HG03439 (cell line): ENCODE results near the gene DENND4C.
A peak's percentile ranks its signal among the peaks of the same experiment; 100 is the strongest.
"Not testable (repeated sequence)": the region's sequence is repeated elsewhere in the genome, so short reads cannot be mapped to it uniquely, and the experiment has no call there.

ENCODE experiments used
- ATAC-seq: cut with Tn5 transposase; IDR thresholded peaks from one replicate; pipeline ENCODE4 v1.9.1; 2021; ENCODE audit warnings: mild to moderate bottlenecking, moderate library complexity; ENCODE audit not compliant: unreplicated experiment

Gene DENND4C

DNA sequence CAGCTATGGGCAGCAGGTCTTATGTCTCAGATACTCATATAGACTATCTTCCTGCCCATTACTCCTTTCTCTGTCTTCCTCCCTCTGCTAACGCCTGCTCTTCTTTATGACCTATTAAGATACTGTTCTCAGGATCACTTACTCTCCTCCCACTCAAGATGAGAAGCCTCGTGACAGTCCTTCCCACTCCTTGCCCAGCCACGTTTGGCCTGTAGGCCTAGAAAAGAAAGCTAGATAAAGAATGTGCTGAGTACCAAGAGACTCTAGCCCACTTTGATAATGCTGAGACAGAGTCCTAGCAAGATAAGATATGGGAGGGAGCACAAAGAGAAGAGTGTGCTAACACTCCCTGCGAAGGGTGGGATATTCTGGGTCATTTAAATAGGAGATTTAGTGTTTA lies 6.8 kb upstream of the DENND4C start:
- no peak for ATAC-seq

DNA sequence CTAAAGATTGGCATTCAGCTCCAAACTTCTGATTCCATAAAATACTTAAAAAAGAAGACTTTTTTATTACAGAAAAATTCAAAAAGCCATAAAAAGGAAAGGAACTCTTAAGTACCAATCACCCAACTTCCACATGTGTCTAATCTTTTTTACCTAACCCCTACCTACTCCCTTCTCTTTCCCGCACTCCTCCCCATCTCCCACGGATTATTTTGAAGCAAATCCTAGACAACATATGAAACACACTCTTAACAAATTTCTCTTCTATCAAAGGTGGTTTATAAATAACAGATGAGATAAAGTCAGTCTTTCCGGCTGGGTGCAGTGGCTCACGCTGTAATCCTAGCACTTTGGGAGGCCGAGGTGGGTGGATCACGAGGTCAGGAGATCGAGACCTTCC lies 5.9 kb upstream of the DENND4C start:
- ATAC-seq, result no peak

DNA sequence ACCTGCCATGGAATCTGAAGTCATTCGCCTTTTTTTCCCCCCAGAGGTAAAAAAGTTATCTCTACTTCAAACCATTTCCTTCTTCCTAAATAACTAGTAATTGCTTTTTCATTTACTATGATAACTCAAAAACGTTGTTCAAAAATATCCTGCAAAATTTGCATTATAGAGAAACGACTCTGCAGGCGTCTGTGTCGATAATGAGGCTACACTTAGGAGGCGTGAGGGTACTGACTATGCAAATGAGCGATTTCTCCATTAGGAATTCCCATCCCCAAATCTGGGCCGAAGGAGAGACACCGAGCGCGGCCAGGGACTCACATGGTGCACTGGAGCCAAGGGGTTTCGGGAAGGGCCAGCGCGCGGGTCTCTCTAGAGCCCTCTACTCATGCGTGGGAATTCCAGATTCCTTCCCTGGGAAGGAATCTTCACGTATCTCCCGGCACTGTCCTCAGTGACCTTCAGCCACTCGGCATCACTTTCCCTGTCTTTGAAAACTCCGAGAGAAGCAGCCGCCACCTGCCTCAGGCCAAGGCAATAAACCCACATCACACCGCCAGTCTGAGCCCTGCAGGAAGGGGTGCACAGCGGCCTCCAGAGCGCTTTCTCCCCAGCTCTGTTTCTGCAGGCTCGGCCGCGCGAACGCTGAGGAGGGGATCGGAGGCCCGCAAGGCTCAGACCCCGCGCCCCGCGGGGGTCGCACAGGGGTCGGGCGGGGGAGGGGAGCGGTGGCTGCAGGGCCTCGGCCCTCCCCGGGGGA lies 718 bp upstream of the DENND4C start:
- ATAC-seq, result peak; percentile 51

DNA sequence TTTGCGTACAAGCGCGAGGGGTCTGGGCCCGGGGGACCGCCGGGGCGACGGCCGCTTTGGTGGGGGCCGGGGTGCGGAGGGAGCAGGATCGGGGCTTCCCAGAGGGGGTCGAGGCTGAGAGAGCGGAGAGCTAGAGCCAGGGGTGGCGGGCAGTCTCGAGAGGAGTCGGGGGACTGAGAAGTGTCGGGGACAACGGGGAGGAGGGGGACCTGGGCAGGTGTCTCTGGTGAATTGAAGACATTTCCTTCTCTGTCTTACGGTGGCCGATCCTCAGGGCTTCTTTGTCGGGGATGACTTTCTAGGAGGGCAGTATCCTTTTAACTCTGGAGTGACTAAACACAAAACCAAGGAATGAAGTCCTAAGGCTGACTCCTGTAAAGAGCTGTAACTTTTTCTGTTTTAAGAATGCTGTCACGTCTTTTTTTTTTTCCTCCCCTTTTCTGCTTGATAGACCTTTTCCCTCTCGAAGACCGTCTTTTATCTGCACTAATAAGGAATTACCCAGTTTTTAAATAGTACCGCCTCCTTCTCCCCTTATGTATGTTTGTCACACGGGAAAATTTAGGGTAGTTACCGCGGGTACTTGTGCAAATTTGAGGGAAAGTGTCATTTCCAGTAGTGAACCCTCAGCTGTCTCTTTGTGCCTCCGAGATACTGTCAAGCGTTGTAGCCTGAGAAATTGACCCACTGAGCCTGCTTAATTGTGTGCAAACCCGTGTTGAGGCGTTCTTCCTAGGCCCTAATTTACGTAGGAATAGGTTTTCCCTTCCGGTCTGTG lies 822 bp downstream of the DENND4C start:
- no peak for ATAC-seq

DNA sequence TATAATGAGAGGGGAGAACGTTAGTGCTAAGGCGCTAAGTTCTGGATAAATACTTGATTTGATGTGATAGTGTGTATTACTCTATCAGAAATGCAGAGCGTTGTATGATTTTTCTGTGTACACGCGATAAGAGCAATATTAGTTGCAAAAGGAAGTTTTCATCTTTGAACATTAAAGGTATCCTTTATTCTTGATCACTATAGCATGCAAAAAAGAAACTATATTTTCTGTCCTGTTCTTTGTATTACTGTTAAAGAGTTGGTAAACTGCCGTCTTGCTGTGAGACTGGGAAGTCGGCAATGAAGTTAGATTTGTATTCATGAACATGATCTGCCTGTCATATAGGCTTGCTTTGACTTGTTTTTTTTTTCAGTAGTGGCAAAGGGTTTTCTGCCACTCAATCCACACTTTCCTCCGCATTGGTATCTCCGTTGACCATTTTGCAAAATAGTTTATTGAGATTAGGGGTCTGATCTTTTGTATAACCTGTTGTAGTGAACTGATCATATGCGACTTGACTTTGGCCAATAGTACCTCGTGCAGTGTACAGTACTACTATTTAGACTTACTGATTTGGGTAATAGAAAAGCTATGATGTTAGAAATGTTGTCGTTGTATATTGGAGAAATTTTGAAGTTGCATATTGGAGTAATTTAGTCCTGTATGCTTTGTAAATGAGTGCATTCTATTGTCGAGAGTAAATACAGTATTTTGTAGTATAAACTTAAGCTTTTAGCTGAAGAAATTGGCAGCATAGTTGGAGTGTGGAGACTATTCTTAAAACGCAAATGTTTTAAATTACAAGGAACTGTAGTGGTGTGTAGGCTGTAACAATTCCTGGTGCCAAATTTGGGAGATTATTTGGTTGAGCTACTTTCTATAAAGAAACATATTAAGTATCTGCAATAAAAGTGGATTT lies 1.7 kb downstream of the DENND4C start:
- no peak for ATAC-seq

DNA sequence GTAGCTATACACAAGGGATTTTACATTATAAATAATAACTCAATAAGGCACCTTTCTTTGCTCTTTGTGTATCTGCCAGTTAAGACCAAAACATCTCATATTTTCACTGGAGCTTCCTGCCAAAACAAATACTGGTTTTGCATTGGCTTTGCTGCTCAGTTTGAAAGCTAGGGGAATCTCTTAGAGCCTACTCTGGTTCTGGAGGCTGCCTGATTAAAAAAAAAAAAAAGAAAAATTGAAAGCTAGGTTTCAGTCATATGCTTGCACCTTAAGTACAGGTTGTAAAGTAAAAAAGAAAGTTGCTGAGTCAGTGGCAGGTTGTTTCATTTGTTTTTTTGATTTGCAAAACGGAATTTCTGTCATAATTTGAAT lies 2.3 kb downstream of the DENND4C start:
- no peak for ATAC-seq

DNA sequence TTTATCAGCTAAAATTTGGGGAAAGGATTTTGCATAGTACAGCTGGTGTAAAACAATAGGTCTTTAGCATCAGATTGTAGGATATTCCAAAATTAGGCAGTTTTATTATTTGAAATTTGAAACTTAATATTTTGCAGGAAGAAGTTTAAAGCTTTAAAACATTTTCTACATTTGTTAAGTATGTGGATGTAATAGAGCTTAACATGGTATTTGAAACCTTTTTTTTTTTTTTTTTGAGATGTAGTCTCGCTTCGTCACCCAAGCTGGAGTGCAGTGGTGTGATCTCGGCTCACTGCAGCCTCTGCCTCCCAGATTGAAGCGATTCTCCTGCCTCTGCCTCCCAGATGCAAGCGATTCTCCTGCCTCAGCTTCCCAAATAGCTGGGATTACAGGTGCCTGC lies 2.9 kb downstream of the DENND4C start:
- ATAC-seq, result no peak

DNA sequence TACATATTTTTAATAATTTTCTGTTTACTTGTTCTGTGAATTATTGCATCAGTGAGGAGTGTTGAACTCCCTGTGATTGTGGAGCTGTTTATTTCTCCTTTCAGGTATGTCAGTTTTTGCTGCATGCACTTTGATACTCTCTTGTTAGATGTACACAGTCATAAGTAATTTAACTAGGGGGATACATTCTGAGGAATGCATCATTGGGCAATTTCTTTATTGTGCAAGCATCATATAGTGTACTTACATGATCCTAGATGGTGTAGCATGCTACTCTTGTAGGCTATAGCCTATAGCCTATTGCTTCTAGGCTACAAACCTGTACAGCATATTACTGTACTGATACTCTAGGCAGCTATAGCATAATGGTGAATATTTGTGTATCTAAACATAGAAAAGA lies 9.5 kb downstream of the DENND4C start:
- ATAC-seq, result no peak

DNA sequence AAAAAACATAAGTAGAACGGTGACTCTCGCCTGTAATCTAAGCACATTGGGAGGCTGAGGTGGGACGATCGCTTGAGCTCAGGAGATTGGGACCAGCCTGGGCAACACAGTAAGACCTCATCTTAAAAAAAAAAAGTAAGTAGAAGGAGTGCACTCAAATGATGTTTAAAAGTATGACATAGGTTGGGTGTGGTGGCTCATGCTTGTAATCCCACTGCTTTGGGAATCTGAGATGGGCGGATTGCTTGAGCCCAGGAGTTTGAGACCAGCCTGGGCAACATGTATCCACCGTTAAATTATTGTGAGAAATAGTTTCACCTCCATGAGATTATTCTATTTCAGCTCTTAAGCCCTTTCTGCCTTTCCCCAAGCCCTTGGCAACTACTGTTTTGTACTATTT lies 11.2 kb downstream of the DENND4C start:
- no peak for ATAC-seq

DNA sequence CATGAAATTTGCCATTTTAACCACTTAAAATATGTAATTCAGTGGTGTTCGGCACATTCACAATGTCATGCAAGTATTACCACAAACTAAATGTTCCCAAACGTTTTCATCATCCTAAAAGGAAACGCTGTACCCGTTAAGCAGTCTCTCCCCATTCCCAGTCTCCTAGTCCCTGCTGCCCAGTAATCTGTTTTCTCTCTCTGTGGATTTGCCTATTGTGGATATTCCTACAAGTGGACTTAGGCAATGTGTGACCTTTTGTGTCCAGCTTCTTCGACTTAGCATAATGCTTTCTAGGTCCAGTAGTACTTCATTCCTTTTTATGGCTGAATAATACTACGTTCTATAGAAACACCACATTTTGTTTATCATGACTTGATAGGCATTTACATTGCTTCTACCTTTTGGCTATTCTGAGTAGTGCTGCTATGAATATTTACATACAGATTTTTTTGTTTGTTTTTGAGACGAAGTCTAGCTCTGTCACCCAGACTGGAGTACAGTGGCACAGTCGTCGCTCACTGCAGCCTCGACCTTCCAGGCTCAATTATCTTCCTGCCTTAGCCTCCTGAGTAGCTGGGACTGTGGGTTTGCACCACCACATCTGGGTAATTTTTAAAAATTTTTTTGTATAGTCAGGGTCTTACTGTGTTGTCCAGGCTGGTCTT lies 13.0 kb downstream of the DENND4C start:
- no peak for ATAC-seq

DNA sequence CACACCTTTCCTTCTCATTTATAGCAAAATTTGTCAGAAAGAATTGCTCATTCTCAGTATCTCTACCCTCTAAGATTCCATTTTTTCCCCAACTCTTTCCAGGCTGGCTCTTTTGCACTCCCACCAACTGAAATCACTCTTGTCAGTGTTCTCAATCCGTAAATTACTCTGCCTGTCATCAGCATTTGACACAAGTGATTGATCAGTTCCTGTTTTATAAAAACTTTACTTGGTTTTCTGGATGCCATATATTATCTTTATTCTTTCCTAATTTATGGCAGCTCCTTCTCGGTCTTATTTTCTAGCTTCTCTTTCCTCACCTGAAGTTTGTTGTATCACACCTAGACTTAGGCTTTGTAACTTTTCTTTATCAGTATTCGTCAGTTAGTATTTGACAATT lies 16.4 kb downstream of the DENND4C start:
- no peak for ATAC-seq

DNA sequence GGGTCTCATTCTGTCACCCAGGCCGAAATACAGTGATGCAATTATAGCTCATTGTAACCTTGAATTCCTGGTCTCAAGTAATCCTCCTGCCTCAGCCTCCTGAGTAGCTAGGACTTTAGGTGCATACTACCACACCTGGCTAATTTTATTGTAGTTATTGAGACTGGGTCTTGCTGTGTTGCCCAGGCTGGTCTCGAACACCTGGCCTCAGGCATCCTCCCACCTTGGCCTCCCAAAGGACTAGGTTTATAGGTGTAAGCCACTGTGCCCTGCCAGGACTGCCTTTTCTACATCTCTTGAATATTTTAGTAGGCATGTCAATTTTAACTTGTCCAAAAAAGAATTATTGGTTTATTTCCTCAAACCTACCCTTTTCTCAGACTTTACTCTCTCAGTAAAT lies 16.9 kb downstream of the DENND4C start:
- no peak for ATAC-seq

DNA sequence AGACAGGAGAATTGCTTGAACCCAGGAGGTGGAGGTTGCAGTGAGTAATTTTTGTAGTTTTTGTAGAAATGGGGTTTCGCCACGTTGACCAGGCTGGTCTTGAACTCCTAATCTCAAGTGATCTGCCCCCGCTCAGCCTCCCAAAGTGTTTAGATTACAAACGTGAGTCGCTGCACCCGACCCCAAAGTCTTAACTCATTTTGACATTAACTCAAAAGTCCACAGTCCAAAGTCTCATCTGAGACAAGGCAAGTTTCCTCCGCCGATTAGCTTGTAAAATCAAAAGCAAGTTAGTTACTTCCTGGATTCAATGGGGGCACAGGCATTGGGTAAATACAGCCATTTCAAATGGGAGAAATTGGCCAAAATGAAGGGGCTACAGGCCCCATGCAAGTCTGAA lies 19.9 kb downstream of the DENND4C start:
- ATAC-seq, result not testable (repeated sequence)

DNA sequence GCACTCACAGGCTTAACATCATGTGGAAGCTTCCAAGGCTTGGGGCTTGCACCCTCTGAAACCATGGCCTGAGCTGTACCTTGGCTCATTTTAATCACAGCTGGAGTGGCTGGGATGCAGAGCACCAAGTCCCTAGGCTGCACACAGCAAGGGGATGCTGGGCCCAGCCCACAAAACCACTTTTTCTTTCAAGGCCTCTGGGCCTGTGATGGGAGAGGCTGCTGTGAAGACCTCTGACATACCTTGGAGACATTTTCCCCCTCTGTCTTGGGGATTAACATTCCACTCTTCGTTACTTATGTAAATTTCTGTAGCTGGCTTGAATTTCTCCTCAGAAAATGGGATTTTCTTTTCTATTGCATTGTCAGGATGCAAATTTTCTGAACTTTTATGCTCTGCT lies 20.7 kb downstream of the DENND4C start:
- ATAC-seq, result not testable (repeated sequence)

DNA sequence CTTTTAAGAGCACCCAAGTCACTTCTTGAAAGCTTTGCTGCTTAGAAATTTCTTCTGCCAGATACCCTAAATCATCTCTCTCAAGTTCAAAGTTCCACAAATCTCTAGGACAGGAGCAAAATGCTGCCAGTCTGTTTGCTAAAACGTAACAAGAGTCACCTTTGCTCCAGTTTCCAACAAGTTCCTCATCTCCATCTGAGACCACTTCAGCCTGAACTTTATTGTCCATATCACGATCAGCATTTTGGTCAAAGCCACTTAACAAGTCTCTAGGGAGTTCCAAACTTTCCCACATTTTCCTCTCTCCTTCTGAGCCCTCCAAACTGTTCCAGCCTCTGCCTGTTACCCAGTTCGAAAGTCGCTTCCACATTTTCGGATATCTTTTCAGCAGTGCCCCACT lies 21.1 kb downstream of the DENND4C start:
- not testable (repeated sequence) for ATAC-seq

DNA sequence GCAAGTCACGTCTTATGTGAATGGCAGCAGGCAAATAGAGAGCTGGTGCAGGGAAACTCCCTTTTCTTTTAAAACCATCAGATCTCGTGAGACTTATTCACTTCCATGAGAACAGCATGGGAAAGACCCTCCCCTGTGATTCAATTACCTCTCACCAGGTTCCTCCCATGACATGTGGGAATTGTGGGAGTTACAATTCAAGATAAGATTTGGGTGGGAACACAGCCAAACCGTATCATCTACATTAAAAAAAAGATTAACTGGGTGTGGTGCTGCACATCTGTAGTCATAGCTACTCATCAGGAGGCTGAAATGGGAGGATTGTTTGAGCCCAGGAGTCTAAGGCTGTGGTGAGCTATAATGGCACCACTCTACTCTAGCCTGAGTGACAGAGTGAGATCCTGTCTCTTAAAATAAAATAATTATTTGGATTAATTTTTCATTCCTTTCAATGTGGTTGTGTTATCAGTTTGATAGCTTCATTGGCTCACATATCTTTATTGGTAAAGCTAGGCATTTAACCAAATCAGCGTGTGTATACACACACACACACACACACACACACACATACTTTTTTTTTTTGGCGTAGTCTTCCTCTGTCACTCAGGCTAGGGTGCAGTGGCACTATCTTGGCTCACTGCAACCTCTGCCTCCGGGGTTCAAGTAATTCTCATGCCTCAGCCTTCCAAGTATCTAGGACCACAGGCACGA lies 21.8 kb downstream of the DENND4C start:
- ATAC-seq, result no peak

DNA sequence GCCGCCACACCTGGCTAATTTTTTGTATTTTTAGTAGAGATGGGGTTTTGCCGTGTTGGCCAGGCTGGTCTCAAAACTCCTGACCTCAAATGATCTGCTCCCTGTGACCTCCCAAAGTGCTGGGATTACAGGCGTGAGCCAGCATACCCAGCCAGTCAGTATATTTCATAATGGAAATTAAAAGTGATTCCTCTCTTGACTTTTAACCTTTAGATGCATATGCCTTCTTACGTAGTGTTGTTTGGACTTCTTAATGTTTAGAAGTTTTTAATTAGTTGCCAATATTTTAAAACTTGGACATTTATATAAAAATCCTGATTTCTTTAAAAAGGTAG lies 22.4 kb downstream of the DENND4C start:
- no peak for ATAC-seq

DNA sequence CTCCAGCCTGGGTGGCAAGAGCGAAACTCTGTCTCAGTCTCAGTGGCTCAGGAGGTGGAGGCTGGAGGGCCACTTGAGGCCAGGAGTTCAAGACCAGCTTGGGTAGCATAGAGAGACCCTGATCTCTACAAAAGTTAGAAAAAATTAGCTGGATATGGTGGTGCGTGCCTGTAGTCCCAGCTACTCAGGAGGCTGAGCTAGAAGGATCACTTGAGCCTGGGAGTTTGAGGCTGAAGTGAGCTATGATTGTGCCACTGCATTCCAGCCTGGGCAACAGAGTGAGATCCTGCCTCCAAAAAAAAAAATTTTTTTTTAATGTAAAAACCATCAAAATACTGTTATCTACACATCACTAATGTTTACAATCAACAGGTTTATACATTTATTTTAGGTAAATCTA lies 24.6 kb downstream of the DENND4C start:
- ATAC-seq, result no peak

DNA sequence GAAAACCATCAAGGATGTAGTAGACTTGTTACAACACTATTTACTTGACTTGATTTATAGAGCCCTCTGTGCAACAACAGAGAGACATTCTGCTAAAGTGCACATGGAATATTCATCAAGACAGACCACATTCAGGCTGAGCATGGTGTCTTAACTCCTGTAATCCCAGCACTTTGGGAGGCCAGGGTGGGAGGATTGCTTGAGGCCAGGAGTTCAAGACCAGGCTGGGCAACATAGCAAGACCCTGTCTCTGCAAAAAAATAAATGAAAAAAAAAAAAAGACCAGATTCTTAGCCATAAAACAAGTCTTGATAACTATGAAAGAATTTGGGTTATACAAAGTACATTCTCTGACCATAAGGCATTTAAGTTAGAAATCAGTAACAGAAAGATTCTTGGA lies 25.3 kb downstream of the DENND4C start:
- ATAC-seq, result no peak

DNA sequence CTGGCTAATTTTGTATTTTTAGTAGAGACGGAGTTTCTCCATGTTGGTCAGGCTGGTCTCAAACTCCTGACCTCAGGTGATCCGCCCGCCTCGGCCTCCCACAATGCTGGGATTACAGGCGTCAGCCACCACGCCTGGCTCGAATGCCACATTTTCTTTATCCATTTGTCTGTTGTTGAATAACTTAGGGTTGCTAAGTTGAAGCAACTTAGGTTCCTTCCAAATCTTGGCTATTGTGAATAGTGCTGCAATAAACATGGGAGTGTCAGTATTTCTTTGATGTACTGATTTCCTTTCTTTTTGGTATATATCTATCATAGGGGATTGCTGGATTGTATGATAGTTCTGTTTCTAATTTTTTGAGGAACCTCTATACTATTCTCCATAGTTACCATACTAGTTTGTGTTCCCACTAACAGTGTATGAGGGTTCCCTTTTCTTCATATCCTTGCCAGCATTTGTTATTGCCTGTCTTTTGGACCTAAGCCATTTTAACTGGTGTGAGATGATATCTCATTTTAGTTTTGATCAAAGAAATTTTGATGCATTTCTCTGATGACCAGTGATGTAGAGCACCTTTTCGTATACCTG lies 29.3 kb downstream of the DENND4C start:
- not testable (repeated sequence) for ATAC-seq
